ENCODE data around the gene HIGD2A. TPM values are rescaled to one million over a fixed set of nuclear protein-coding genes. Genes with fewer than 3 reads are reported as not detected.

The HIGD2A gene
- polyA plus RNA-seq, 2 of the 4 experiments (the other 2 are of a cell fraction): 102 to 205 TPM

GRCh38 chr5:176415240-176415951 is 26.8 kb downstream of the HIGD2A start:
- 78% methylated on average over 13 of the region's 13 CpGs for WGBS (ENCODE audit: missing lambda C conversion rate)
- ATAC-seq (no peak; a peak in 1 of 6 replicates), FAIRE-seq (no peak), DNase-seq (ENCODE audit: low read depth in 1 of 2, low spot score in 1 of 2) (peak in 1 of 2 experiments; percentile 81)
- TF ChIP-seq KDM1A (IDR thresholded peaks at IDR 0.05; ENCODE audit: low read depth) (peak; percentile 44; the same call in 1 of the 2 replicates), HES2 (IDR thresholded peaks at IDR 0.05) (no peak), SMC3 (IDR thresholded peaks at IDR 0.05) (no peak), CHD4 (IDR thresholded peaks at IDR 0.05; ENCODE audit: borderline replicate concordance) (peak; percentile 22; the same call in 1 of the 2 replicates), HOXB13 (CRISPR knock-in tag; IDR thresholded peaks at IDR 0.05; ENCODE audit: low read depth) (no peak), BHLHE40 (IDR thresholded peaks at IDR 0.05; ENCODE audit: low read depth, low read length) (no peak), RAD21 (conservative IDR thresholded peaks at IDR 0.05 in 1 of 2, IDR thresholded peaks at IDR 0.05 in 1 of 2) (no peak)
- H3K4me3 ChIP-seq: peak overlapping the region; percentile 94
- peak overlapping the region; percentile 80 to 91 for H3K27ac ChIP-seq
- ChIA-PET CTCF (interaction anchor here (0.6 to 5.0 kb wide), 19 partner anchors 9 to 228 kb away, joined by 3 to 49 read pairs (median 9); partner anchors contain the start of genes FAF2, KIAA1191 and RNF44), POLR2A (interaction anchor here (1.7 kb wide), 1 partner anchor 123 kb away, joined by 7 read pairs; no protein-coding TSS in a partner anchor)
- peak overlapping the region; percentile 87 for H3K4me2 ChIP-seq
- no peaks in the 10 kb centered on the region for H3K9me3 ChIP-seq
- peaks cover 24% of the 10 kb centered on the region for H3K4me1 ChIP-seq

DNA sequence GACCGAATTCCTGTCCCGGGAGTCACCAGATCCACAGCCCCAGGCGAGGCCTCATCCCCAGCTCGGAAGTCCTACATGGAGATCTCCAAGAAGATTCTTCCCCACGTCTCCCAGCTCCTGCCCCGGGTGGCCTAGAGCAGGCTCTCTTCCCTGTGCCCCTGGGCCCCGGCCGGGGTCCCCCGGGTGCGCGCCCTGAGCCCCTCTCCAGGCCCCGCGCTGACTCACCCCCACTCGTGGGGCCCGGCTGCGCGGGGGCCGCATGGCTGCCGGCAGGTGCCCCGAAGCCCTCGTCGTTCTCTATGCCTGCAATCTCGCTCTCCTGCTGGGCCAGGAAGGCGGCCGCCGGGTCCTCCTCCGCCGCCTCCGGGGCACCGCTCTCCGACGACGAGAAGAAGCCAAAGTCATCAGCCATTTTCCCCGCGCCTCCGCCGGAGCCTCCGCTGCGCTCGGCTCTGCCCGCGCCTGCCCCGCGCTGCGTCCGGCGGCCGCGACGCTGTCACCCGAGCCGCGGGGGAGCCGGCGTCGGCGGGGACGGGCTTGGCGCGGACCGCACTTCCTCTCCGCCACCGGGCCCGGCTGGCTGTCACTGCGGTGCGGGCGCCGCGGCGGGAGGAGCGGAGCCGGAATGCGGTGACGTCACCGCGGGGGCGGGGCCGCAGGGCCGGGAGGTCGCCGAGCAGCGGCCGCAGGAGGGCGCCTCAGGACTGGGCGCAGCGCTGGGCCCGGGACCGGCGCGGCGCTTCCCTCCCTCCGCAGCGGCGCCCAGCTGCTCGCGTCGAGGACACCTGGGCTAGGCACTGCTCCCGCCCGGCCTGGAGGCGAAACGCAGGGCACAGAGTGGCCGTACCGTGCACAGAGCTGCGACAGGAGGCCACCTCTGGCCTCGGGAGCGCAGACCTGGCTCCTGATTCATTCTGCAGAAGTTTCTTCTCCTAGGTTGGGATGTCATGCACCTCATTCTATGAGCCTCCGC is 27.7 kb downstream of the HIGD2A start, which contains the start of gene CLTB:
CLTB (minus strand) TSS at position 588 of the 973 bp plus-strand sequence; CDS start at position 412, 176 bp downstream.
- CTCF ChIA-PET: interaction anchor here (0.6 to 5.0 kb wide), 48 partner anchors 10 to 906 kb away, joined by 3 to 49 read pairs (median 4); partner anchors contain the start of genes CDHR2, FAF2, KIAA1191 and RNF44
- Histone ChIP-seq H3K4me2 (peak within 1 kb of the TSS; percentile 87), H3K4me1 (peaks cover 16% of the 10 kb centered on the region), H3K9me3 (peaks cover 4% of the 10 kb centered on the region; the same call in 1 of the 3 replicates), H3K4me3 (peak within 1 kb of the TSS; percentile 94), H3K27ac (peak within 1 kb of the TSS; percentile 80 to 91)
- no peak for FAIRE-seq
- ATAC-seq: peak; percentile 95 to 97
- POLR2A ChIA-PET: interaction anchor here (1.0 to 3.3 kb wide), 3 partner anchors 31 to 122 kb away, joined by 3 to 14 read pairs (median 7); partner anchors contain the start of genes FAF2 and RNF44
- WGBS (ENCODE audit: missing lambda C conversion rate): 6% methylated on average over 30 of the region's 107 CpGs
- DNase-seq (ENCODE audit: low read depth in 1 of 2, low spot score in 1 of 2): peak; percentile 77 to 87
- TF ChIP-seq HES2 (IDR thresholded peaks at IDR 0.05) (no peak), CEBPB (IDR thresholded peaks at IDR 0.05) (no peak), E2F6 (IDR thresholded peaks at IDR 0.05; ENCODE audit: borderline replicate concordance, low read depth) (peak; percentile 94), HOXB5 (CRISPR knock-in tag; IDR thresholded peaks at IDR 0.05) (peak; percentile 66; the same call in 1 of the 2 replicates), CTCF (IDR thresholded peaks at IDR 0.05) (peak; percentile 99), JUN (IDR thresholded peaks at IDR 0.05) (peak in 1 of 2 experiments; percentile 64; a peak in 2 of 5 replicates), SMC3 (IDR thresholded peaks at IDR 0.05) (peak; percentile 92), ATOH8 (CRISPR knock-in tag; IDR thresholded peaks at IDR 0.05; ENCODE audit: low read depth) (no peak), MAZ (IDR thresholded peaks at IDR 0.05; ENCODE audit: borderline replicate concordance, low read depth, low read length) (peak; percentile 69; the same call in 1 of the 2 replicates), PHF8 (IDR thresholded peaks at IDR 0.05; ENCODE audit: borderline replicate concordance, low read depth) (peak; percentile 50), RARB (CRISPR knock-in tag; IDR thresholded peaks at IDR 0.05) (no peak), RAD21 (conservative IDR thresholded peaks at IDR 0.05 in 1 of 2, IDR thresholded peaks at IDR 0.05 in 1 of 2) (peak; percentile 79 to 97), FOSL2 (IDR thresholded peaks at IDR 0.05) (no peak), FOSL2 (CRISPR knock-in tag; IDR thresholded peaks at IDR 0.05) (peak; percentile 89), HOXB13 (CRISPR knock-in tag; IDR thresholded peaks at IDR 0.05; ENCODE audit: low read depth) (no peak), SREBF2 (IDR thresholded peaks at IDR 0.05) (no peak), POLR2A (IDR thresholded peaks at IDR 0.05; ENCODE audit: low read length) (peak; percentile 48; the same call in 1 of the 2 replicates), GATA3 (IDR thresholded peaks at IDR 0.05; ENCODE audit: borderline replicate concordance) (no peak), MAX (IDR thresholded peaks at IDR 0.05) (peak; percentile 83), TP53 (CRISPR knock-in tag; IDR thresholded peaks at IDR 0.05) (0 out of 2 replicates have a peak, but pooled peaks have one; percentile 77)
- TF ChIP-seq, protein P1, sequence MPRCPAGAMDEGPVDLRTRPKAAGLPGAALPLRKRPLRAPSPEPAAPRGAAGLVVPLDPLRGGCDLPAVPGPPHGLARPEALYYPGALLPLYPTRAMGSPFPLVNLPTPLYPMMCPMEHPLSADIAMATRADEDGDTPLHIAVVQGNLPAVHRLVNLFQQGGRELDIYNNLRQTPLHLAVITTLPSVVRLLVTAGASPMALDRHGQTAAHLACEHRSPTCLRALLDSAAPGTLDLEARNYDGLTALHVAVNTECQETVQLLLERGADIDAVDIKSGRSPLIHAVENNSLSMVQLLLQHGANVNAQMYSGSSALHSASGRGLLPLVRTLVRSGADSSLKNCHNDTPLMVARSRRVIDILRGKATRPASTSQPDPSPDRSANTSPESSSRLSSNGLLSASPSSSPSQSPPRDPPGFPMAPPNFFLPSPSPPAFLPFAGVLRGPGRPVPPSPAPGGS (IDR thresholded peaks at IDR 0.05): 0 out of 3 replicates have a peak, but pooled peaks have one; percentile 30
- TF ChIP-seq, protein P2, sequence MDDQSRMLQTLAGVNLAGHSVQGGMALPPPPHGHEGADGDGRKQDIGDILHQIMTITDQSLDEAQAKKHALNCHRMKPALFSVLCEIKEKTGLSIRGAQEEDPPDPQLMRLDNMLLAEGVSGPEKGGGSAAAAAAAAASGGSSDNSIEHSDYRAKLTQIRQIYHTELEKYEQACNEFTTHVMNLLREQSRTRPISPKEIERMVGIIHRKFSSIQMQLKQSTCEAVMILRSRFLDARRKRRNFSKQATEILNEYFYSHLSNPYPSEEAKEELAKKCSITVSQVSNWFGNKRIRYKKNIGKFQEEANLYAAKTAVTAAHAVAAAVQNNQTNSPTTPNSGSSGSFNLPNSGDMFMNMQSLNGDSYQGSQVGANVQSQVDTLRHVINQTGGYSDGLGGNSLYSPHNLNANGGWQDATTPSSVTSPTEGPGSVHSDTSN (IDR thresholded peaks at IDR 0.05): no peak
